NCI-H146 treated with DMSO at 0.1 percent for 48 hours (cell line): ENCODE data around the gene HMCES.
A peak's percentile ranks its signal among the peaks of the same experiment; 100 is the strongest.
"Not testable (repeated sequence)": the region's sequence is repeated elsewhere in the genome, so short reads cannot be mapped to it uniquely, and the experiment has no call there.

Experiments used
- DNase-seq: peaks from one replicate; lab custom pipeline; 2025; ENCODE audit not compliant: unreplicated experiment; lab: John Stamatoyannopoulos, UW

HMCES gene

DNA sequence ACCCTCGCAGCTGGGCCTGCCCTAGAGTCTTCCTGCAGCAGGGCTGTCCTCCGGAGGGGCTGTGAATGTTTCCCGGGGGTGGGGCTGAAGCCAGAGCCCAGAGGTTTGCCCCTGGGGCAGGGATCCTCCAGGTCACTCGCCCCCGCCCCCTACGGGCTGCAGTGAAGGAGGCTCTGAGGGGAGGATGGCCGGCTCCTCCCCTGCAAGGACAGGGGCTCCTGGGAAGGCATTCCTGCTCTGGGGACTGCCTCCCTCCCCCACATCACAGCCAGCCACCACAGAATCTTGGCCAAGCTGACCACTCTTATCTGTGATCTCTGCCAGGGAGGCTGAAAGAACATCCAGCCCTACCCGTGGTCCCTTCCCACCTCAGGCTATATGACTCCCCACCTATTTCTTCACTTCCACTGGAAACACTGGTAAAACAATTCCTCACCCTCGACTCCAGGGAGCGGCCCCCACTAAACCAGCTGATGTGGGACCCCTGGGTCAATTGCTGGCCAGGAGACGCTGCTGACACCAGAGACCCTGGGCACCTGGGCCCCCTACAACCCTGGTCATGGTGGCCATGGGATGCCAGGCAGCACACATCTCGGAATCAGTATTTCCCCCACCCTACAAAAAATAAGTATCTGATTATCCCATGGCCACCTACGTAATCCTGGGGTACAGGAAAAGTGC, 66.0 kb downstream of the HMCES start:
- DNase-seq = peak; percentile 33

- no peak for DNase-seq
These were observed 66.6 kb downstream of the HMCES start for GRCh38 chr3:129345281-129345680.

- no peak for DNase-seq
These were observed 67.3 kb downstream of the HMCES start for GRCh38 chr3:129345971-129346370.

DNA sequence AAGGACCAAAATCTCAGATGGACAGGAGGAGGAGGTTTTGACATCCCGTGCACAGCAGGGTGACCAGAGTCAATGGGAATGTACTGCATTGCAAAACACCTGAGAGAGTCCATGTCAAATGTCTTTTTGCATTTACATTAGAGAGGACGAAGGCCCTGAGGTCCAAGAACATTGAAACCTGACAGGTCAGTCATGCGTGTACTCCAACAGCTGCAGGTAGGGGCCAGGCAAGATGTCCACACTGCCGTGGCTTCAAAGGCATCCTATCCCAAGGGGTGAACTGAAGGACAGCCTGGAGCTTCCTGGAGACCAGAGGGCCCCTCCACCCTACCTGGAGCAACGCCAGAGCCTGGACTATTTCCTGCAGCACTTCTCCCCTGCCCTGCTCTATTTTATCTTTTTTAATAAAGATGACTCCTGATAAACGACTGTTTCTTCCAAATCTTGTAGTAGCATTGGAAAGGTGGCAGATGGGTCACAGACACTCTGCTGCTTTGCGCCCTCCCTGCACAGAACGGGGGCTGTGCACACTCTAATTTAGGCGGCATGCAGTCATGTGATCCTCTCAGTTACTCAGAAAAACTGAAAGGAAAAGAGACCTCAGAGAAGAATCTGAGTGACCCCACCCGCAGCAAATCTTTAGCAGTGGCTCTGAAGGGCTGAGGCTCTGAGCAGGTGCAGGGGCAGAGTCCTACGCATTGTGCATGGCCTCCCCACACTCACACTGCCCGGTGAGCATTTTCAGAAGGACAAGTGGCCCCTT, 68.2 kb downstream of the HMCES start:
- no peak for DNase-seq

DNA sequence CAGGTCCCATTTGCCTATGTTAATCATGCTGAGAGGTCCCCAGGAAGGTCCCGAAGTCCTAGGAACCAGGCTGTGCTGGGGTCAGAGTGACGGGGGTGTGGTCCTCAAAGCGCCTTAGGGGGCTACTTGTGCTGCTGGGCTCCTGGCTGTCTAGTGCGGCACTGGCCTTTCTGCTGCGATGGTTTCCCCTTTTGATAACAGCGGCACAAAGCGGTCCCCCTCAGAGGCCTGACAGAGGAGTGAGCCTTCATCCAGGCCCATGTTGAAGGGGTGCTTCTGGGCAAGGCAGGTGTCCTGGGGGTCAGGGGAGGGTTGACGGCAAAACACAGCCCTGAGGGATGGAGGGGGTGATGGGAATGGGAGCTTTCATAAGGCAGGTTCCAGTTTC, 68.8 kb downstream of the HMCES start:
- no peak for DNase-seq

- DNase-seq = no peak
These were observed 70.1 kb downstream of the HMCES start for GRCh38 chr3:129348734-129349133.

GRCh38 chr3:129349169-129349568, 70.5 kb downstream of the HMCES start:
- not testable (repeated sequence) for DNase-seq

DNA sequence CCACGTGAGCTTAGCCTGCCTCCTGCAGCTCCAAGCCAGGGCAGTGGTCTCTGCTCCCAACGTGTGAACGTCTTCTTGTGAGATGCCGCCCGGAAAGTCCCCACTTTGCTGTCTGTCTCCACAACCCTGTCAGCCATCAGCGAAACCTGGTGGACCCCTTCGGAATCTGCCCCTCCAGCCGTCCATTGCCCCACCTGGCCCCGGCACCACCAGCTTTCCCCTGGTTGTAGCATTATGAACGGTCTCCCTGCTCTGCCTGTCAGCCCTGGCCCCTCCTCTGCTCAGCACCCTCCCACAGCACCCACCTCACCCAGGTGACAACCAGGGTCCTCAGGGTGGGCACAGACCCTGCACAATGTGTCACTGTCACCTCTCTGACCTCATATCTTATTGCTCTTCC, 71.1 kb downstream of the HMCES start:
- no peak for DNase-seq

DNA sequence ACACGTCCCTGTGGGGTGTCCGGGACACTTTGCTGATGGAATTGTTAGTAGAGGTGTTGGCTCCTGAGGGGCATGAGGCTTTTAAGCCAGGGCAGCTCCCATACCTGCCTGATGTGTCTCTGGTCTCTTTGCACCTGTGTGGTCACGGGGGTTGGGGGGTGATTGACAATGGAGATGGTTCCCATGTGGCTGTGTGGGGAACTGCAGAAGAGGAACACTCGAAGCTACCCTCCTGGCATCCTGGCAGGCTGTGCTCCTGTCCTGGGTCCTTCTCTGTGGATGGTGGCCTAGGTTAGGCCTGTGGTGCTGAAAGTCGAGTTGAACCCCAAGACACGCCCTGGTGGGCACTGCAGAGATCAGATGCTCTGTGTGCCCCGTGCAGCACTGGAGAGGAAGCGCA, 73.4 kb downstream of the HMCES start:
- no peak for DNase-seq

DNA sequence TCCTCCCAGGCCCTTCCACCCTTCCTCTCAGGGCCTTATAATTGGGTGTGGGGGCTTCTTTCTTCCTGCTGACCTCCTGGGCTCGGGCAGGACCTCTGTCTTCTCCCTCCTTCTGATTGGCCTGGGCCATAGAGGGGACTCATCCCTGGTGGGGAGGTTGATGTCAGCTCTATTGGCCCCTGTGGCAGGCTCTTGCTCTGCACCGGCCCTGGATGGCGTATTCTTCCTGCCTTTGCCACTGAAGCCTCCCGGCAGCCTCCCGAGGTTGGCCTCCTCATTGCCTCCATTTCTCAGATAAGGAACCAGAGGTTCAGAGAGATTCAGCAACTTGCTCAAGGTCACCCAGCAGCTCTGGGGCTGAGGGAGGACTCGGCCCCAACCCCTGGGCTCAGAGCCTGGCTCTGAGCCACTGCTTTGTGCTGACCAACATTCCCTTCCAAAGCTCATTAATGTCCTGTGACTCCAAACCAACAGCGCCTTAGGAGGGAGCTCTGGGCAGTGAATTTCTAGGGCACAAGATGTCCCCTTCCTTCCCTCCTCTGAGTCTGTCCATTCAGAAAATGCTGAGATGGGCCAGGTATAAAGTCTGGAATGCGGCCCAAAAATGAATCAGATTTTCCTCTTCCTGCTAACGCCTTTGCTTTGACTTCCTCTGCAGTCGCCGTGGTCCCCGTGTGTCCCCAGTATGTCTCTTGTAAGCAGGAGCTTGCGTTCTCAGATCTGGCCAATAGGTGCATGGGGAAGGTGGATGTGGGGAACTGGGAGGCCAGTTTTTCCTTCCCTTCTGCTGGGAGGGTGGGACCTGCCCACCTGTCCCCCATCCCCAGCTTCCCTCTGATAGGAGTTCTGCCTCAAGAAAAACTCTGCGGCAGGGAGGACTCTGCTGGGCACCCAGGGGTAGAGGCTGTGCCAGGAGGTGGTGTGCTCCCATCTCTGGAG, 74.2 kb downstream of the HMCES start:
- no peak for DNase-seq

GRCh38 chr3:129353589-129353941, 74.9 kb downstream of the HMCES start:
- no peak for DNase-seq
